ENCODE measurements around the gene DPH6. TPM values are rescaled to one million over a fixed set of nuclear protein-coding genes. Genes with fewer than 3 reads are reported as not detected.

Gene DPH6
- total RNA-seq, 1 experiment from 2014 or later: 20.3 TPM

DNA sequence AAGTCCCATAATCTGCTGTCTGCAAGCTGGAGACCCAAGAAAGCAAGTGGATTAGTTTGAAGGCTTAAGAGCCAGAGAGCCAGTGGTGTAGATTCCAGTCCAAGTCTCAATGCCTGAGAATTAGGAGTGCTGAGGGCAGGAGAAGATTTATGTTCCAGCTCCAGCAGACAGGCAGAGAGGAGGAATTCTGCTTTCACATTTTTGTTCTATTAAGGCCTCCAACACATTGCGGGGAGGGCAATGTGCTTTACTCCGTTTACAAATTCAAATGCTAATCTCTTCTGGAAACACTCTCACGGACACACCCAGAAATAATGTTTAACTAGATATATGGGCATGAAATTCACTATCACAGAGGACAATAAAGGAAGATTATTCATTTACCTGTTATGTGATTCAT is 54.0 kb downstream of the DPH6 start:
- POLR2A ChIA-PET: interaction anchor here (0.7 kb wide), 1 partner anchor 124 kb away, joined by 3 read pairs; no protein-coding TSS in a partner anchor
- Mint-ChIP-seq H3K9me3 (ENCODE audit: unreplicated experiment) (peaks cover 11% of the 10 kb centered on the region), H3K27me3 (ENCODE audit: insufficient read depth, unreplicated experiment) (no peaks in the 10 kb centered on the region), H3K36me3 (ENCODE audit: insufficient read depth, unreplicated experiment) (peaks cover 6% of the 10 kb centered on the region), H3K4me3 (ENCODE audit: unreplicated experiment) (no peak overlapping the region), H3K27ac (ENCODE audit: low read depth, unreplicated experiment) (no peak overlapping the region), H3K4me1 (ENCODE audit: insufficient read depth, unreplicated experiment) (no peaks in the 10 kb centered on the region)
- CTCF ChIA-PET: interaction anchor here (0.6 kb wide), 1 partner anchor 850 kb away, joined by 3 read pairs; no protein-coding TSS in a partner anchor
- TF ChIP-seq, protein P1, sequence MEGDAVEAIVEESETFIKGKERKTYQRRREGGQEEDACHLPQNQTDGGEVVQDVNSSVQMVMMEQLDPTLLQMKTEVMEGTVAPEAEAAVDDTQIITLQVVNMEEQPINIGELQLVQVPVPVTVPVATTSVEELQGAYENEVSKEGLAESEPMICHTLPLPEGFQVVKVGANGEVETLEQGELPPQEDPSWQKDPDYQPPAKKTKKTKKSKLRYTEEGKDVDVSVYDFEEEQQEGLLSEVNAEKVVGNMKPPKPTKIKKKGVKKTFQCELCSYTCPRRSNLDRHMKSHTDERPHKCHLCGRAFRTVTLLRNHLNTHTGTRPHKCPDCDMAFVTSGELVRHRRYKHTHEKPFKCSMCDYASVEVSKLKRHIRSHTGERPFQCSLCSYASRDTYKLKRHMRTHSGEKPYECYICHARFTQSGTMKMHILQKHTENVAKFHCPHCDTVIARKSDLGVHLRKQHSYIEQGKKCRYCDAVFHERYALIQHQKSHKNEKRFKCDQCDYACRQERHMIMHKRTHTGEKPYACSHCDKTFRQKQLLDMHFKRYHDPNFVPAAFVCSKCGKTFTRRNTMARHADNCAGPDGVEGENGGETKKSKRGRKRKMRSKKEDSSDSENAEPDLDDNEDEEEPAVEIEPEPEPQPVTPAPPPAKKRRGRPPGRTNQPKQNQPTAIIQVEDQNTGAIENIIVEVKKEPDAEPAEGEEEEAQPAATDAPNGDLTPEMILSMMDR (IDR thresholded peaks at IDR 0.05; ENCODE audit: unreplicated experiment): no peak
- intact Hi-C loops (cut with micrococcal nuclease): no loop called here
- no peak for DNase-seq (ENCODE audit: unreplicated experiment)
- no TSS peak for BruUV-seq (replicated peaks)

DNA sequence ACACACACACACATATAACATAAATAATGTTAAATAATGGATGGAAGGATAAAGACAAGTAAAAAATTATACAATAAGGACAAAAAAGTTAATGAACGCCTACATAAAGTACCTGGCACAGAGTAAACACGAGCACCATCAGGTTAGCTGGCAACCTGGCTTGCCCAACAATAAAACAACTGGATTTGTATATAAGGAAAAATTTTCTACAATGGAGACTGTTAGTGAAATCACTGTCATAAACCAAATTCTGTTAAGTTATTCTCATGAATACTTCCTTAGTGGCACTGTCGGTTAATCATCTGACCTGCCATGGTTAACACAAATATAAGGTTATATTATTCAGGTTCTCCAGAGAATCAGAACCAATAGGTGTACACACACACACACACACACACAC is 54.8 kb downstream of the DPH6 start:
- Mint-ChIP-seq H3K36me3 (ENCODE audit: insufficient read depth, unreplicated experiment) (peaks cover 14% of the 10 kb centered on the region), H3K27ac (ENCODE audit: low read depth, unreplicated experiment) (no peak overlapping the region), H3K4me3 (ENCODE audit: unreplicated experiment) (no peak overlapping the region), H3K9me3 (ENCODE audit: unreplicated experiment) (peaks cover 14% of the 10 kb centered on the region), H3K27me3 (ENCODE audit: insufficient read depth, unreplicated experiment) (no peaks in the 10 kb centered on the region), H3K4me1 (ENCODE audit: insufficient read depth, unreplicated experiment) (no peaks in the 10 kb centered on the region)
- ChIA-PET POLR2A (no interaction called here), CTCF (interaction anchor here (1.1 kb wide), 1 partner anchor 49 kb away, joined by 3 read pairs; no protein-coding TSS in a partner anchor)
- intact Hi-C loops (cut with micrococcal nuclease): no loop called here
- no peak for DNase-seq (ENCODE audit: unreplicated experiment)
- BruUV-seq (replicated peaks): no TSS peak
- TF ChIP-seq, protein P1 (IDR thresholded peaks at IDR 0.05; ENCODE audit: unreplicated experiment): no peak

DNA sequence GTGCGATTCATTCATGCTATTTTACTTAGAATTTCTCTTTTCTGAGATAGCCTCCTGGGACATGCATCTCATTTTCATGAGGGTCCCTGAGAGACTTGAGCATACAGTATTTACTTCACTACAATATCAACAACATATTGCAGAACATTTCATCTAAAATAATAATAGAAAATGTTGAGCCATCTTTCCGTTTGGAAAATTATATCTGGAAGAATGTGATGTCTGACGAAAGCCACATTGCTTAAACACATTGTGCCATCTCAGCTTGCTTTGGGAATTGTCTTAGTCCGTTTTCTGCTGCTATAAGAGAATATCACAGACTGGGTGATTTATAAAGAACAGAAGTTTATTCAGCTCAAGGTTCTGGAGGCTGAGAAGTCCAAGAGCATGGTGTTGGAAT is 55.5 kb downstream of the DPH6 start:
- ChIA-PET POLR2A (no interaction called here), CTCF (interaction anchor here (0.6 to 1.1 kb wide), 2 partner anchors 48 to 521 kb away, joined by 3 read pairs; partner anchors contain the start of gene AQR)
- DNase-seq (ENCODE audit: unreplicated experiment): no peak
- Mint-ChIP-seq H3K27me3 (ENCODE audit: insufficient read depth, unreplicated experiment) (no peaks in the 10 kb centered on the region), H3K27ac (ENCODE audit: low read depth, unreplicated experiment) (no peak overlapping the region), H3K36me3 (ENCODE audit: insufficient read depth, unreplicated experiment) (peaks cover 16% of the 10 kb centered on the region), H3K9me3 (ENCODE audit: unreplicated experiment) (peaks cover 20% of the 10 kb centered on the region), H3K4me1 (ENCODE audit: insufficient read depth, unreplicated experiment) (no peaks in the 10 kb centered on the region), H3K4me3 (ENCODE audit: unreplicated experiment) (no peak overlapping the region)
- intact Hi-C loops (cut with micrococcal nuclease): no loop called here
- BruUV-seq (replicated peaks): no TSS peak
- TF ChIP-seq, protein P1 (IDR thresholded peaks at IDR 0.05; ENCODE audit: unreplicated experiment): no peak

DNA sequence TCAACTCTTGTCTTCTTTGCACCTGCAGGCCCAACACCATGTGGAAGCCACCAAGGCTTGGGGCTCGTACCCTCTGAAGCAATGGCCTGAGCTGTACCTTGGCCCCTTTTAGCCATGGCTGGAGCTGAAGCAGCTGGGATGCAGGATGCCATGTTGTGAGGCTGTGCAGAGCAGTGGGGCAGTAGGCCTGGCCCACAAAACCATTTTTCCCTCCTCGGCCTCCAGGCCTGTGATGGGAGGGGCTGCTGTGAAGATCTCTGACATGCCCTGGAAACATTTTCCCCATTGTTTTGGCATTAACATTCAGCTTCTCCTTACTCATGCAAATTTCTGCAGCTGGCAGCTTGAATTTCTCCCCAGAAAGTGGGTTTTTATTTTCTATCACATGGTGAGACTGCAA is 58.5 kb downstream of the DPH6 start:
- no peaks in the 10 kb centered on the region for H3K27me3 Mint-ChIP-seq (ENCODE audit: insufficient read depth, unreplicated experiment)
- H3K4me3 Mint-ChIP-seq (ENCODE audit: unreplicated experiment): no peak overlapping the region
- H3K27ac Mint-ChIP-seq (ENCODE audit: low read depth, unreplicated experiment): no peak overlapping the region
- no peak for DNase-seq (ENCODE audit: unreplicated experiment)
- no peaks in the 10 kb centered on the region for H3K4me1 Mint-ChIP-seq (ENCODE audit: insufficient read depth, unreplicated experiment)
- BruUV-seq (replicated peaks): no TSS peak
- ChIA-PET CTCF (no interaction called here), POLR2A (interaction anchor here (0.6 to 0.8 kb wide), 2 partner anchors 12 to 61 kb away, joined by 3 read pairs; no protein-coding TSS in a partner anchor)
- TF ChIP-seq, protein P1 (IDR thresholded peaks at IDR 0.05; ENCODE audit: unreplicated experiment): no peak
- intact Hi-C loops (cut with micrococcal nuclease): no loop called here
- peaks cover 20% of the 10 kb centered on the region for H3K9me3 Mint-ChIP-seq (ENCODE audit: unreplicated experiment)
- H3K36me3 Mint-ChIP-seq (ENCODE audit: insufficient read depth, unreplicated experiment): peaks cover 16% of the 10 kb centered on the region

Measured in MCF 10A (cell line).